ENCODE data around the gene CHRDL2.

GRCh38 chr11:74721479-74721835 is 9.8 kb downstream of the CHRDL2 start:
- no peak for TF ChIP-seq RFX5 (IDR thresholded peaks at IDR 0.05; ENCODE audit: low read length)
- TF ChIP-seq FOXM1 (IDR thresholded peaks at IDR 0.05; ENCODE audit: low read depth): no peak
- no peak for TF ChIP-seq POLR2AphosphoS5 (IDR thresholded peaks at IDR 0.05; ENCODE audit: low read depth, low read length)
- TF ChIP-seq, protein P1, sequence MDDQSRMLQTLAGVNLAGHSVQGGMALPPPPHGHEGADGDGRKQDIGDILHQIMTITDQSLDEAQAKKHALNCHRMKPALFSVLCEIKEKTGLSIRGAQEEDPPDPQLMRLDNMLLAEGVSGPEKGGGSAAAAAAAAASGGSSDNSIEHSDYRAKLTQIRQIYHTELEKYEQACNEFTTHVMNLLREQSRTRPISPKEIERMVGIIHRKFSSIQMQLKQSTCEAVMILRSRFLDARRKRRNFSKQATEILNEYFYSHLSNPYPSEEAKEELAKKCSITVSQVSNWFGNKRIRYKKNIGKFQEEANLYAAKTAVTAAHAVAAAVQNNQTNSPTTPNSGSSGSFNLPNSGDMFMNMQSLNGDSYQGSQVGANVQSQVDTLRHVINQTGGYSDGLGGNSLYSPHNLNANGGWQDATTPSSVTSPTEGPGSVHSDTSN (IDR thresholded peaks at IDR 0.05): no peak
- TF ChIP-seq CTCF (IDR thresholded peaks at IDR 0.05): no peak
- TF ChIP-seq TAF1 (IDR thresholded peaks at IDR 0.05; ENCODE audit: borderline replicate concordance, low read depth, low read length): no peak
- TF ChIP-seq RAD21 (IDR thresholded peaks at IDR 0.05; ENCODE audit: low read length): no peak
- no peak for TF ChIP-seq SMC3 (IDR thresholded peaks at IDR 0.05; ENCODE audit: low read depth, low read length)
- TF ChIP-seq GABPA (IDR thresholded peaks at IDR 0.05; ENCODE audit: low read depth): no peak
- TF ChIP-seq USF2 (IDR thresholded peaks at IDR 0.05; ENCODE audit: borderline replicate concordance, low read depth, low read length): no peak
- no peak for TF ChIP-seq NFIC (IDR thresholded peaks at IDR 0.05; ENCODE audit: borderline replicate concordance)
- TF ChIP-seq GATA2 (CRISPR knock-in tag; IDR thresholded peaks at IDR 0.05): no peak
- TF ChIP-seq JUND (IDR thresholded peaks at IDR 0.05): no peak
